Hematopoietic multipotent progenitor cell treated with erythropoietin and hydrocortisone succinate and interleukin-3 and kit ligand, for 17 days (in vitro differentiated cells): ENCODE data around the gene MBD6.

Source experiments
- DNase-seq: peaks from one replicate; pipeline ENCODE4 v3.0.0-alpha.2; 2015; ENCODE audit warnings: low spot score

MBD6 gene, protein sequence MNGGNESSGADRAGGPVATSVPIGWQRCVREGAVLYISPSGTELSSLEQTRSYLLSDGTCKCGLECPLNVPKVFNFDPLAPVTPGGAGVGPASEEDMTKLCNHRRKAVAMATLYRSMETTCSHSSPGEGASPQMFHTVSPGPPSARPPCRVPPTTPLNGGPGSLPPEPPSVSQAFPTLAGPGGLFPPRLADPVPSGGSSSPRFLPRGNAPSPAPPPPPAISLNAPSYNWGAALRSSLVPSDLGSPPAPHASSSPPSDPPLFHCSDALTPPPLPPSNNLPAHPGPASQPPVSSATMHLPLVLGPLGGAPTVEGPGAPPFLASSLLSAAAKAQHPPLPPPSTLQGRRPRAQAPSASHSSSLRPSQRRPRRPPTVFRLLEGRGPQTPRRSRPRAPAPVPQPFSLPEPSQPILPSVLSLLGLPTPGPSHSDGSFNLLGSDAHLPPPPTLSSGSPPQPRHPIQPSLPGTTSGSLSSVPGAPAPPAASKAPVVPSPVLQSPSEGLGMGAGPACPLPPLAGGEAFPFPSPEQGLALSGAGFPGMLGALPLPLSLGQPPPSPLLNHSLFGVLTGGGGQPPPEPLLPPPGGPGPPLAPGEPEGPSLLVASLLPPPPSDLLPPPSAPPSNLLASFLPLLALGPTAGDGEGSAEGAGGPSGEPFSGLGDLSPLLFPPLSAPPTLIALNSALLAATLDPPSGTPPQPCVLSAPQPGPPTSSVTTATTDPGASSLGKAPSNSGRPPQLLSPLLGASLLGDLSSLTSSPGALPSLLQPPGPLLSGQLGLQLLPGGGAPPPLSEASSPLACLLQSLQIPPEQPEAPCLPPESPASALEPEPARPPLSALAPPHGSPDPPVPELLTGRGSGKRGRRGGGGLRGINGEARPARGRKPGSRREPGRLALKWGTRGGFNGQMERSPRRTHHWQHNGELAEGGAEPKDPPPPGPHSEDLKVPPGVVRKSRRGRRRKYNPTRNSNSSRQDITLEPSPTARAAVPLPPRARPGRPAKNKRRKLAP

DNA sequence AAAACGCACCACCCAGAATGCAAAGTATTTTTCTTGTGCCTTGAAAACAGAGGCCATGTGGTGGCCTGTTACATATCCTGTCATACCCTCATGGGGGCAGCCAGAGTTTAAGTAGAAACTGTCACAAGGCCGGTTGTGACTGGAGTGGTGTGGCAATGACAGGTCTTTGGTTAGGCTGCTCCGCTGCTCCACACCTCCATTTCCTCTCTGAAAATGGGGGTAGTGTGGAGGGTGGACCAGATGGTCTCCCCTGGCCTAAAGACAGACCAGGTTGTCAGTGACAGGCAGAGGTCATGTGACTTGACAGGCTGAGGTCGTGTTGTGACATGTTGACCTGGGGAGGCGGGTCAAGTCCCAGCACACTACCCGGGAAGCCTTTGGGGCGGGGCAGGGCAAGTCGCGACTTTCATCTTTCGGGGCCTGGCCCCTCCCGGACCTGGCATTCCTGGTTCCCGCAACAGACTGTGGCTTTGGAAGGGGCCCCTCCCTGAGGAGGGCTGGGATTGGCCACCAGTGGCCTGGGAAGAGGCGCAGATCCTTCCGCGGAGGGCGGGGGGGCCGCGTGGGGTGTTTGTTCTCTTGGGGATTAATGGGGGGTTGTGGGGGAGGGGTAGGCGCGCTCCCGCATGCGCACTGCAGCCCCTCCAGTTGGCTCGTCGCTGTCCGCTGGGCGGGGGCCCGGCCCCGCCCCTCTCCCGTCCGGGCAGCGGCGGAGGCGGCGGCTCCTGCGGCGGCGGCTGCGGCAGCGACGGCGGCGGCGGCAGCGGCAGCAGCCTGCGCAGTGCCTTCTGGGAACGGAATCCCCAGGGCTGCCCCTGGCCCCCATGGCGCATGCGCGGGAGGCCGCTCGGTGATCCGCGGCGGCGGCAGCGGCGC, at the start of gene MBD6:
TSS of gene MBD6 (plus strand) at position 814 of the 876 bp plus-strand sequence. CDS start 1,480 bp downstream, outside the sequence.
- DNase-seq, result peak; percentile 97

DNA sequence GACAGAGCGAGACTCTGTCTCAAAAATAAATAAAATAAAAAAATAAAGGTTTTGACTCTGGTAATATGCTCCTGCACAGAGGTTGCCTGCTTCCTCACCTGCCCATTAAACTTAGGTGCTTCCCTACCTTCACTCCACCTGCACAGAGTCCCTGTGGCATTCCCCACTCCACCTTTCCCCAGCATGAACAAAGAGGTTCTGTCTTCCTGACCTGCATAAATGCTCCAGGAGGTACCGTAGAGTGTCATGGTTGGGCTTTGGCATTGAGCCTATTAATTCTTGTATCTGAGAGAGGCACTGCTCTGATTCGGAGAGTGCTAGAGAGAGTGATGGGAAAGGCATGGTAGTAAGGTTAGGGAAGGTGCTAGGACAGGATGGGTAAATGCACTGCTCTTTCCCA, 49.2 kb upstream of the MBD6 start:
- no peak for DNase-seq

DNA sequence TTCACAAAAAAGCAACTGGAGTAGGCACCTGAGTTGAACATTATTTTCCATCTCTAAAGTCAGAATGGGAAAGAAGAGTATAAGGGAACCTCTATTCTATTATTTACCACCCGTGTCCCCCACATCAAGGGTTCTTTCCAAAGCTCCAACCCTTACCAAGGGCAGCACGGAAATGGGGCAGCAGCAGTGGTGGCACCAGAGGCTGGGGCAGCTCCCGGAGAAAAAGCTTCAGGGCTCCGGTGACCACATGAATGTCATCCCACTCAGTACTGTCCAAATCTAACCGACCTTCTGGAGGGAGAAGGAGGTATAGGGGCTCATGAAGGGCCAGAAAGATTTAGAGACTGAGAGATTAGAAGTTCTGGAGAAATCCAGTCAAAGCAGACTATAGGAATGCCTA, 48.7 kb upstream of the MBD6 start:
- DNase-seq, result no peak

DNA sequence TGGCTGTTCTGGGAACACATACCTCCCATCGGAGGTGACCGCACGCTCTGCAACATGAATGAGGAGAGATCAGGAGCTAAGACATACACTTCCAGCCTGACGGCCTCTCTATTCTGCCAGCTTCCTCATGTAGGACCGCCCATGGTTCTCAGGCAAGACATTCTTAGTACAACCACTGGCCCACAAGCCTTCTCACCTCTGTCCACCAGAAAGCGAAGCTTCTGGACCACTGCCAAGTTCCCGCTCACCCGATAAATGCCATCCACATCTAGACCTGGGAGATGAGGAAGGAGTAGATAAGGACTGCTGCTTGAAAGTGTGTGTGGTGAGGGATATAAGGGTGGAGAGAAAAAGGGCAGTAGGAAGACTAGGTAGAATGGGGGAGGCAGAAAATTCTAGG, 48.2 kb upstream of the MBD6 start:
- DNase-seq, result no peak

DNA sequence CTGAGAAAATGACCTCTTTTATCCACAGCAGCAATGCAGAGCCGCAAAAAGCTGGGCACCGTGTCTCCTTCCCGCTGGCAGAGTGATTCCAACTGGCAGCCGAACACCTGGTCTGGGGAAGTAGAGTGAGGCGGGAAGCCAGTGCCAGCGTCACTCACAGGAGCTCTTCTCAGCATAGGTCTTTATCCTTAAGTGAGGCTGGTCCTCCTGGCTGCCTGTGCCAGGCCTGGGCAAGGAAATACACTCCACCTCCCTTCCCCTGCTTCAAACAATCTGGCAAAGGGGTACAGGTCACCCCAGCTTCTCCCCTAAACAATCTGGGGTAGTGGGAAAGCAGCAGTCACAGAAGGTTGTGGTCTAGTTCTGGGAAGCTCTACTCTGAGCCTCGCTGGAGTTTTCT, 47.8 kb upstream of the MBD6 start:
- DNase-seq, result no peak

DNA sequence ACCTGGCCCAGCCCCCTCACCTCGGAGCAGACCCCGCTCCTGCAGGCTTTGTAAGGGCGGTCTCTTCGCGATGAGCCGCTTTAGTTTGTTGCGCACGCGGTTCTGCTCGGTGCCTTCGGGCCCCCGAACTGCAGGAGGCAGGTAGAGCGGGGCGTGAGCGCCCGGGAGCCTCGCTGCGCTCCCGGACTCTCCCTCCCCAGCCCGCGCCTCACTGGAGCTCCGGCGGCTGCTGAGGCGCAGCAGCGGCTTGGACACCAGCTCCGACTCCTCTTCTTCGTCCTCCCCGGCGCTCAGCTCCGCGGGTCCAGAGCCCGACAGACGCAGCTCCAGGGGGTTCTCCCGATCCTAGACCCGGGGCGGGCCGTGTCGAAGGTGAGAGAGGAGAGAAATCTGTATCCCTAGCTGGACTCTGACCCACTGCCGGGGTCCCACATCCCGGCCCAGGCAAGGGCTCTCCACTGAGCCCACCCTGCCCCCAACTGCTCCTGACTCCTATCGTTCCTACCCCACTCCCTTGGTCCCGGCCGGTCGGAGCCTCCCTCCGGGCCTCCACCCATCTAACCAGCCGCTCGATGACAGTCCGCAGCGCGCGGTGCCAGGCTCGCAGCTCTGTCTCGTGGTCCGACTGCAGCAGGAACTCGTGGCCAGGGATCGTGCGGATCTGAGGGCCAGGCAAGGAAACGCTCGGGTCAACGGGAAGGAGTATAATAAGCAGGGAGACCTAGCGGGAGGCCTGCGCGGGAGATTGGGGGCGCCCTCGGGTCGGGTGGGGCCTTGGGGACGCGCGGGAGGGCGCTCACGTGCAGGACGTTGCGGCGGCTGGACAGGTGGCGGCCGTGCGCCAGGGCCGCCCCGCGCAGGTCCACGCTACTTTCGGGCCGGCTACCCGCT, 47.1 kb upstream of the MBD6 start:
- DNase-seq, result no peak

DNA sequence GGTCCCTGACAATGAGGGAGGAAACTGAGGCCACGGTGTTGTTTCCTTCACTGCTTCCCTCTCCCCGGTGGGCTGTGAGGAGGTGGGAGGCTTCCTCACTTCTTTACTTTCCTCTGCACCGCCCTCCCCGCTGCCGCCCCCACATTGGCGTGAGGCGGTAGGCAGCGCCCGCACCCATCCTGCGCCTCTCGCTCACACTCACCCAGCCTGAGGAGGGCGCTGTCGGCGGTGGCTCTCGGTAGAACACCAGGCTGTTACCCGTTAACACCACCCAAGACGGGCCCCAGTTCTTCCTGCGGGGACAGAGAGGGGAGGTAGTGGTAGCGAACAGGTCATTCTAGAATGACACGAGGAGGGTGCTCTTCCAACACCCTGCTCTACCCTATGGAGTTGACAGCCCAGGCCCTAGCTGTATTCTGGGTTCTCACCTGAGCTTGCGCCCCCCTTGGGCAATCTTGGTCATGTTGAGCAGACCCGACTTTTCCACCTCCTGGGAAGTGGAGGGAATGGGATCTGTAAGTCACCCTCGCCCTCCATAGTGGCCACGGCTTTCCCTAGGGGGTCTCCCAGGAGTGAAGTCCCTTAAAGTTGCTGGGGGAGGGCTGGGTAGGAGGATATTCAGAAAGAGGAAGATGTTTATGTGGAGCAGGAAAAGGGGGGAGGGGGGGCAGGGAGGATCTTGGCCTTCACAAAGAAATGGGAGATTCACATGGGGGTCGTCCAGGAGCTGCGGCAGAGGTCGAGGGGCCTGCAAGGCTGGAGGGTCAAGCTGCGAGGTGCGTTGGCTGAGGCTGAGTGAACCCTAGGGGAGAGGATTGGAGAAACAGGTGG, 46.2 kb upstream of the MBD6 start:
- DNase-seq, result no peak

DNA sequence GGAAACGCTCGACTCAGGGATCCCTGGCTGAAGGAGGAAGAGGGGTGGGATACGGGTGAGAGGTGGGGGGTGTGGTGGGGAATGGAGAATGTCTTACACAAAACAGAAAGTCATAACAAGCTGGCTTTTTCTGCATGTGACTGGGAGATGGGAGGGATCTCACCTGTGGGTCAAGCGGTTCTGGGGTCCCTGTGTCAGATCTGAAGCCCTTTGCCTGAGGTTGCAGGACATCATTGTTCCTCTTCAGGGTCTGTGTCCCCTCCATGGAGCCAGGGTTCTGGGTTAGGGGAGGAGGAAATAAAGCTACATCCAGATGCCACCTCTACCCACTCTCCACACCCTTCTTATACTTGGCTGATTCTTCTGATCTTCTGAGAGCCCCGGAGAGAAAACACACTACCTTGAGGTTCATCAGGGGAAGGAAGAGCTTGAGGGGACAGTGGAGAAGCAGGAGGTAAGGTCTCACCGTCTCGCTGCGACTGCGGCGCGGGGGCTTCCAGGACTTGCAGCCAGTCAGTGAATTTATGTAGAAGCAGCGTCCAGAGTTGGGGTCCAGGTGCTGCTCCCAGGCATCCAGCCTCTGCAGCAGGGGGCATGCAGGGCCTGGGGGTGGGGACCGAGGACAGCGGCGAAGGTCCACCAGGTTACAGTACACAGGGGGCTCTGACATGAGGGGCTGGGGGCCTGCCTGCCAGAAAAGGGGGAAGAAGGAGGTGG, 45.5 kb upstream of the MBD6 start:
- no peak for DNase-seq

DNA sequence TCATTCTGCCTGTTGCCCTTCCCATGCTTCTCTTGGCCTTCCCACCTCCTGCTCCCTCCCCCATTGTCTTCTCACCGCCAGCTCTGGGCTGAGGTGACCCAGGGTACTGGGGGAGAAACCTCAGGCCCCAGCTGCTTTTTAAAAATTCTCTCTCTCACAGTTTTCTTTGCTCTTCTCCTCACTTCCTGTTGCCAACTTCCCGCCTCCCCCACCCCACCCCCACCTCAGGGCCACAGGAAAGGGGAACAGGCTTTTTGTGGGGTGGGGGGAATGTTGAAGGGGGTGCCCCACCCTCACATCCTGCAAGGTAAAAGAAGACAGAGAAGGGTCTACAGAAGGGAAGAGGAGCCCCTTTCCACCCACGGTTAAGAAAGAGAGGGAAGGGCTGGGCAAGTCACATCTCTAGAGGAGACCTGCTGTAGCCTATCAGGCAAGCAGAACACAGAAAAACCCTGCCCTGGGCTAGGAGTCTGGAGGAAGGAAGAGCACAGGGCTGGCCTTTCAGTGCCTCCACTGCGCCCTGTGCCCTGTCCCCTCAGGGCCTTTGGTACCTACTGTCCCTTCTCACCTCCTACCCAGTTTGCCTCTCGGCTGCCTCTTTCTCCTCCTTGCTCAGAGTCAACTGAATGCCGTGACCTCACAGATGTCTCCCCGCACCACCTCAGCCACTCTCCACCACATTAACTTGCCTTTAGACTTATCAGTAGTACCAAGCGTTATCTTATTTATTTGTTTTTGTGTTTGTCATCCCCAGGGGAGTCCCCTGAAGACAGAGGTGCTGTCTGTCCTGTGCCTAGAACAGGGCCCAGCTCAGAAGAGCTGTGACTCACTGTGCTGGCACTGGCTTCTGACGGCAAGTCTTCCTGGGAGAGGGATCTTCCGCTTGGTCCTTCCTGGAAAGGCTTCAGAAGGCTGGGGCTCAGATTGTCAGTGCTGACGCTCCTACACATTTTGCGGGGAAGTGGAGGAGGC, 44.6 kb upstream of the MBD6 start:
- DNase-seq, result no peak

DNA sequence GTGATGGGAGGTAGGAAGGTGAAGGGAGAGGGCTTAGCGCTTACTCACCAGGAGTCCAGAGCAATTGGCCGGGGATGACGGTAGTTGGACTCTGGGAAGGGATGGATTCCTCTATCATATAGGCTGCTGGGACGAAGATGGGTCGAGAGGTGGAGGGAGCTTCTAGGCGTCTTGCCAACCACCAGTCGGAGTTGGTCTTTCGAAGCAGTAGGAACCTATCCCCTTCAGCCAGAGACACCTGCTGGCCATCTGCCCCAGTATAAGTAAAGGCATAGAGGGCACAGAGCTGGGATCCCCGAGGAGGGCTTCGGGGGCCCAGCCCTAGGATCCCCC, 43.6 kb upstream of the MBD6 start:
- DNase-seq, result no peak

DNA sequence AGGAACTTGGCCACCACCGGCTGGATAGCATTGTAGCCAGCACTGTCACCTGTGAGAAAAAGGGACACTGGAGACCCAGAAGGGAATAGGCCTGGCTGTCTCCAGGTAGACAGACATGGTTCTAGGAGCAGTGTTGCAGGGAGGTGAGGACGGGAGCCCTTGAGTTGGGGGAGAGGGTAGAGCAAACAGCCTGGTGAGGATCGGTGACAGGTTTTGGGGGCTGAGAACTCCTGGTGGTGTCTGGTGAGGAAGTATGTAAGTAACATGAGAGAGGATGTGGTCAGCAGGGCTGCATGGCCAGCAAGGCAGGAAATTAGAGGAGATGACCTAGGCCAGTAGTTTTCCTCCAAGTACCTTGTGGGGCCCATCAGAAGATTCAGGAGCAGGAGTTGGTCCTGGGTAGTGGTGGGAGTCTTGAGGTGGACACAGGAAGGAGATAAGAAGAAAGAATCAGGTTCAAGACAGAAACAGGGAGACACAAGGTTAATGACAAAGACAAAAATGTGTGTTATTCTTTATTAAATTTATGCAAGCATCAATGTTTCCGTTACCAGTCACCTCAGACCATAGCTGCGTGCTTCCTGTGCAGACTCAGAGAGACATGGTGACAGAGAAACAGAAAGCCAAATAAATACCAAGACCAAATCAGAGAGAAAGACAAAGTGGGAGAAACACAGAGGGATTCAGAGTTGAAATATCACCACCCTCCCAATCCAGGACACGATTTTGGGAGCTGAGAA, 43.1 kb upstream of the MBD6 start, which contains the start of gene ARHGAP9:
TSS of gene ARHGAP9 (minus strand) at position 491 of the 740 bp plus-strand sequence. CDS start at position 31, 460 bp downstream.
- DNase-seq, result no peak

DNA sequence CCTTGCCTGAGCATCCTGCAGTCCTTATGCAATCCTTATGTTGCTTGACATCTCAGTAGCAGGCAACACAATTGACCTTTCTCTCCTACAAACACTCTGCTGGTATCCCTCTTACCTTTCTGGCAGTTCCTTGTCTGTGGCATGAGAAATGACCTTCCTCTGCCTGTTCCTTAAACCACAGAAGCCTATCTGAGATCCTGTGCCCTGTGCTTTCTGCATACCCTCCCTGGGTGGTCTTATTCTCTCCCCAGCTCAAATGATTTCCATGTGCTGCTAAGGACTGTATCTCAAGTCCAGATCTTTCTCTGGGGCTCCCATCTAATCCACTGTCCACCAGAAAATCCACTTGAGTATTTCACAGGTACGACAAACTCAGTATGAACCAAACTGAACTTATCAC, 41.0 kb upstream of the MBD6 start:
- DNase-seq, result no peak

DNA sequence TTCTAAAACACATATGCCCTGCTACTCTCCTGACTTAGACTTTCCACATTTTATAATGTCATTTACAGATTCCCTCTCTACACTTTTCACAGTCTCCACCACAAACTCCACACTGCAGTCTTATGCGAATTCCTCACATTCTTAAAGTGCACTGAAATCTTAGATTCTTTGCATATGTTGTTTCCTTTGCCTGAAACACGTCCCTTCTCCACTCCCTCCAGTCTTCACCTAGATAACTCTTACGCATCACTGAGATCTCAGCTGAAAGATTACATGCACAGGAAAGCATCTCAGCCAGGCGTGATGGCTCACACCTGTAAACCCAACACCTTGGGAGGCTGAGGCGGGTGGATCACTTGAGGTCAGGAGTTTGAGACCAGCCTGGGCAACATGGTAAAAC, 39.2 kb upstream of the MBD6 start:
- DNase-seq, result no peak

DNA sequence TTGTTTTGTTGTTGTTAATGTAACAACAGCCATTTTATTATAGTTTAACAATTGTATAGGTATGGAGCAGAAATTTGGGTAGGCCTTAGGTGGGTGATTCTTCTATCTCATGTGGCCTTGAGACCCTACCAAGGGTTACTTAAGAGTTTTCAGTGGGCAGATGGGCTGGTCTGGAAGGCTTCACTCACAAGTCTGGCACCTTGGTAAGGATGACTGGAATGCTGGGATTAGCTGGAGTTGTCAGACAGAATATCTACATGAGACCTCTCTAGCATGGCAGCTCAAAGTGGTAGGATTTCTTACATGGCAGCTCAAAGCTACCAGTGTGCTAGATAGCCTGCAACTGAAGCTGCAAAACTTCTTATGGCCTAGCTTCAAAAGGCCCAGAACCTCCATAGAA, 36.9 kb upstream of the MBD6 start:
- no peak for DNase-seq

DNA sequence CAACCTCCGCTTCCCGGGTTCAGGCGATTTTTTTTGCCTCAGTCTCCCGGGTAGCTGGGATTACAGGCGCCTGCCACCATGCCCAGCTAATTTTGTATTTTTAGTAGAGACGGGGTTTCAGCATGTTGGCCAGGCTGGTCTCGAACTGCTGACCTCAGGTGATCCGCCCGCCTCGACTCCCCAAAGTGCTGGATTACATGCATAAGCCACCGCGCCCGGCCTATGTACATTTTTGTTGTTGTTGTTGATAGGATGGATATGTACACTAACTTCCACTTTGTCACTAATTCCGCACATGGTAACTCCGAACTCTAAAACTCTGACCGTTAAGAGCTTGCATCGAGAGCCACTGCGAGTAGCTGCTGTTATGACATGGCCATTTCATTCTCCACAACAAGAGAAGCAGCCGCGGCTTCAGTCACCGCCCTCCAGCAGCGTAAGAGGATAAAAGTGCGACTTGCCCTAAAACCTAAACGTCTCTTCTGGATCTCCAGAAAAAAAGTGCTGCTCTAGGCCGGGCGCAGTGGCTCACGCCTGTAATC, 35.5 kb upstream of the MBD6 start:
- DNase-seq, result no peak

DNA sequence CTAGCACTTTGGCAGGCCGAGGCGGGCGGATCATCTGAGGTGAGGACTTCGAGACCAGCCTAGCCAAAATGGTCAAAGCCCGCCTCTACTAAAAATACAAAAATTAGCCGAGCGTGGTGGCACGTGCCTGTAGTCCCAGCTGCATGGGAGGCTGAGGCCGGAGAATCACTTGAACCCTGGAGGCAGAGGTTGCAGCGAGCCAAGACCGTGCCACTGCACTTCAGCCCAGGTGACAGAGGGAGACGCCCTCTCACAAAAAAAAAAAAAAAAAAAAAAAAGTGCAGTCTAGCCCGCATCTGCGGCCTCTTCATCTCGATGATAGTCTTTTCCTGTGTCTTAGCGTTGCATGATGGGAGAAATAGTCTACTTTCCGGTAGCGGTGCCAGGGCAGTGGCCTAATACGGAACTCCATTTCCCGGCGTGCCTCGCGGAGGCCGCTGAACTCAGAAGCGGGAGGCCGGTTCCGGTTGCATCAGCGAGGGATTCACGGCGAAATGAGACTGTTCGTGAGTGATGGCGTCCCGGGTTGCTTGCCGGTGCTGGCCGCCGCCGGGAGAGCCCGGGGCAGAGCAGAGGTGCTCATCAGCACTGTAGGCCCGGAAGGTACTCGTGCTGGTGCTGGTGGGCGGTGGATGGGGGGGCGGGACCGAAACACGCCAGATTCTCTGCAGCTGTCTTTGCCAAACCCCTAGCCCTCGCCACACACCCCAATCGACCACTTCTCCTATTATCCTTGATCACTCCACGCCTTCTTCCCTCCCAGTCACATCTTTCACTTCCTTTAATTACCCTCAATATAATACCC, 34.8 kb upstream of the MBD6 start, which contains the start of gene MARS1:
TSS of gene MARS1 (plus strand) at position 472 of the 805 bp plus-strand sequence. CDS start at position 495, 23 bp downstream.
- DNase-seq, result peak; percentile 96
